ENCODE data around the gene FBN1.

The FBN1 gene

DNA sequence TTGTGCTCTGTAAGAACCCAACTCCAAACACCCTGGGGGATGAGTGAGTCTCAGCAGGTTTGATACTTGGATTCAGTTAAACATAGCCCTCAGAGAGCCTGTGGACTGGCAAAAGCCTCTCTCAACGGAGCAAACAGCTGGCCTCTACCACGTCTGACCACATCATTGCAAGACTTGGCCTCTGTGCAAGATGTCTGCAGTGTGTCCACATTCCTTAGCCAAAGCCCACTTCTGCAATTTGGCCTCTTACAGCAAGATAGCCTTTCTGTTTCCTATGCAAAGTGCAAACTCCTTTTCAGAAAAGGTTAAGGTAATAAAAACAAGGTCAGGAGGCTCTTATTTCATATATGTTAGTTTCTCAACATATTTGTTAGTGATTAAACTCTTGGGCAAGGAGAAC, 27.9 kb downstream of the FBN1 start:
- Histone ChIP-seq H3K4me2 (ENCODE audit: low read length) (no peak overlapping the region), H3K9ac (ENCODE audit: low read length) (no peak overlapping the region), H4K20me1 (ENCODE audit: insufficient read depth, low read length) (no peaks in the 10 kb centered on the region), H3K27ac (ENCODE audit: low read length) (no peak overlapping the region), H3K4me1 (ENCODE audit: low read length) (no peaks in the 10 kb centered on the region), H3K4me3 (ENCODE audit: low read length) (no peak overlapping the region), H3K36me3 (replicated peaks; ENCODE audit: low read depth, low read length) (no peaks in the 10 kb centered on the region), H2AFZ (ENCODE audit: low read depth, low read length) (no peak overlapping the region), H3K79me2 (ENCODE audit: low read length) (no peaks in the 10 kb centered on the region), H3K9me3 (ENCODE audit: insufficient read depth, low read length) (no peaks in the 10 kb centered on the region), H3K27me3 (ENCODE audit: low read depth, low read length) (no peaks in the 10 kb centered on the region)
- TF ChIP-seq EZH2phosphoT487 (IDR thresholded peaks at IDR 0.05; ENCODE audit: low read depth): no peak
- TF ChIP-seq, protein P1, sequence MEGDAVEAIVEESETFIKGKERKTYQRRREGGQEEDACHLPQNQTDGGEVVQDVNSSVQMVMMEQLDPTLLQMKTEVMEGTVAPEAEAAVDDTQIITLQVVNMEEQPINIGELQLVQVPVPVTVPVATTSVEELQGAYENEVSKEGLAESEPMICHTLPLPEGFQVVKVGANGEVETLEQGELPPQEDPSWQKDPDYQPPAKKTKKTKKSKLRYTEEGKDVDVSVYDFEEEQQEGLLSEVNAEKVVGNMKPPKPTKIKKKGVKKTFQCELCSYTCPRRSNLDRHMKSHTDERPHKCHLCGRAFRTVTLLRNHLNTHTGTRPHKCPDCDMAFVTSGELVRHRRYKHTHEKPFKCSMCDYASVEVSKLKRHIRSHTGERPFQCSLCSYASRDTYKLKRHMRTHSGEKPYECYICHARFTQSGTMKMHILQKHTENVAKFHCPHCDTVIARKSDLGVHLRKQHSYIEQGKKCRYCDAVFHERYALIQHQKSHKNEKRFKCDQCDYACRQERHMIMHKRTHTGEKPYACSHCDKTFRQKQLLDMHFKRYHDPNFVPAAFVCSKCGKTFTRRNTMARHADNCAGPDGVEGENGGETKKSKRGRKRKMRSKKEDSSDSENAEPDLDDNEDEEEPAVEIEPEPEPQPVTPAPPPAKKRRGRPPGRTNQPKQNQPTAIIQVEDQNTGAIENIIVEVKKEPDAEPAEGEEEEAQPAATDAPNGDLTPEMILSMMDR (IDR thresholded peaks at IDR 0.05; ENCODE audit: low read depth, low read length): no peak

- no peaks in the 10 kb centered on the region for H3K79me2 ChIP-seq (ENCODE audit: low read length)
- TF ChIP-seq, protein P1 (IDR thresholded peaks at IDR 0.05; ENCODE audit: low read depth, low read length): no peak
- no peaks in the 10 kb centered on the region for H3K36me3 ChIP-seq (replicated peaks; ENCODE audit: low read depth, low read length)
- no peak overlapping the region for H3K9ac ChIP-seq (ENCODE audit: low read length)
- H3K4me2 ChIP-seq (ENCODE audit: low read length): no peak overlapping the region
- no peak overlapping the region for H2AFZ ChIP-seq (ENCODE audit: low read depth, low read length)
- no peaks in the 10 kb centered on the region for H3K9me3 ChIP-seq (ENCODE audit: insufficient read depth, low read length)
- no peak overlapping the region for H3K27ac ChIP-seq (ENCODE audit: low read length)
- H3K4me1 ChIP-seq (ENCODE audit: low read length): no peaks in the 10 kb centered on the region
- H3K27me3 ChIP-seq (ENCODE audit: low read depth, low read length): no peaks in the 10 kb centered on the region
- no peak overlapping the region for H3K4me3 ChIP-seq (ENCODE audit: low read length)
- H4K20me1 ChIP-seq (ENCODE audit: insufficient read depth, low read length): no peaks in the 10 kb centered on the region
Observed at GRCh38 chr15:48616216-48616615, 29.3 kb downstream of the FBN1 start.

DNA sequence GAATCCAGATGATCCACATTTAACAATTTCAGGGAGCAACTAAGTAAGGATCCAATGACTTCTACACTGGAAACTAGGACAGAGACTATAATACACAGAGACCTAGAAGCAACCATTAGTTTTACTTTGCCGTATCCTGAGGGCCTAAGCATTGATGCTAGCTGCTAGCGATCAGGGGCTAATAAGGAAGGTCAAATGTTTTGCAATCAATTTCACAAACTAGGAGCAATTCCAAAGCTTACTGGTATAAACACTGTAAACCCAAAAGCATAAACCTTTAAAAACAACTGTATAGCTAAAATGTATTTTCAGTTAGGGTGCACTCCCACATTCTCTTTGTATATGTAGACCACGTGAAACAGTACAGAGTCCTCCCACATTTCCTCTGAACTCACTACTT, 31.5 kb downstream of the FBN1 start:
- H3K4me3 ChIP-seq (ENCODE audit: low read length): no peak overlapping the region
- no peaks in the 10 kb centered on the region for H3K79me2 ChIP-seq (ENCODE audit: low read length)
- H3K4me1 ChIP-seq (ENCODE audit: low read length): no peaks in the 10 kb centered on the region
- no peak for TF ChIP-seq EZH2phosphoT487 (IDR thresholded peaks at IDR 0.05; ENCODE audit: low read depth)
- TF ChIP-seq, protein P1 (IDR thresholded peaks at IDR 0.05; ENCODE audit: low read depth, low read length): no peak
- no peaks in the 10 kb centered on the region for H3K9me3 ChIP-seq (ENCODE audit: insufficient read depth, low read length)
- H3K27ac ChIP-seq (ENCODE audit: low read length): no peak overlapping the region
- no peaks in the 10 kb centered on the region for H4K20me1 ChIP-seq (ENCODE audit: insufficient read depth, low read length)
- no peaks in the 10 kb centered on the region for H3K36me3 ChIP-seq (replicated peaks; ENCODE audit: low read depth, low read length)
- no peak overlapping the region for H2AFZ ChIP-seq (ENCODE audit: low read depth, low read length)
- no peaks in the 10 kb centered on the region for H3K27me3 ChIP-seq (ENCODE audit: low read depth, low read length)
- no peak overlapping the region for H3K9ac ChIP-seq (ENCODE audit: low read length)
- no peak overlapping the region for H3K4me2 ChIP-seq (ENCODE audit: low read length)

GRCh38 chr15:48609486-48609885, 36.0 kb downstream of the FBN1 start:
- TF ChIP-seq EZH2phosphoT487 (IDR thresholded peaks at IDR 0.05; ENCODE audit: low read depth): no peak
- TF ChIP-seq, protein P1 (IDR thresholded peaks at IDR 0.05; ENCODE audit: low read depth, low read length): no peak
- H2AFZ ChIP-seq (ENCODE audit: low read depth, low read length): no peak overlapping the region
- H3K27me3 ChIP-seq (ENCODE audit: low read depth, low read length): no peaks in the 10 kb centered on the region

More at GRCh38 chr15:48609486-48609885, 36.0 kb downstream of the FBN1 start:
- Histone ChIP-seq H3K4me2 (ENCODE audit: low read length) (no peak overlapping the region), H3K9ac (ENCODE audit: low read length) (no peak overlapping the region), H3K27ac (ENCODE audit: low read length) (no peak overlapping the region), H3K36me3 (replicated peaks; ENCODE audit: low read depth, low read length) (no peaks in the 10 kb centered on the region), H3K4me1 (ENCODE audit: low read length) (no peaks in the 10 kb centered on the region), H4K20me1 (ENCODE audit: insufficient read depth, low read length) (no peaks in the 10 kb centered on the region), H3K9me3 (ENCODE audit: insufficient read depth, low read length) (no peaks in the 10 kb centered on the region), H3K79me2 (ENCODE audit: low read length) (no peaks in the 10 kb centered on the region), H3K4me3 (ENCODE audit: low read length) (no peak overlapping the region)
